AG08396 (cell line): Measurements from ENCODE around the gene SPEF2.
"Not testable (repeated sequence)": the region's sequence is repeated elsewhere in the genome, so short reads cannot be mapped to it uniquely, and the experiment has no call there.

Experiments
- DNase-seq: peaks from one replicate; pipeline ENCODE4 v3.0.0; 2012; ENCODE audit warnings: low spot score, mixed read lengths

The SPEF2 gene

DNA sequence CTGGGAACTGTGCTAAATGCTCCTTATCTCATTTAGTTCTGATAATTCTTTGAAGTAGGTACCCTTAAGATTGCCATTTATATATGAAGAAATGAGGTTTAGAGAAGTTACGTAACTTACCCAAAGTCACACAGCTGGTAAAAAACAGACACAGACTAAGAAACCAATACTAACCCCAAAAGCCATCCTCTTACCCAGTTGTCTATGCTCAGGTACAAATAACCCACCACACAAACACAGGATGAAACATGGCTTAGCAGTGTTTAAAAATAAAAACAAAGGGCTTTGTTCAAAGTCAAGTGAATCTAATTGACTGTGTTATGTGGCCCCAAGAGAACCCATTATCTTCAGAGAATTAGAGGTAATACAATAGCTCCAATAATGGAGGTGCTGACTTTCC is 202.0 kb downstream of the SPEF2 start:
- no peak for DNase-seq

- DNase-seq: no peak
These were observed 203.1 kb downstream of the SPEF2 start for GRCh38 chr5:35820735-35821134.

GRCh38 chr5:35821513-35821912 is 203.8 kb downstream of the SPEF2 start:
- no peak for DNase-seq

DNA sequence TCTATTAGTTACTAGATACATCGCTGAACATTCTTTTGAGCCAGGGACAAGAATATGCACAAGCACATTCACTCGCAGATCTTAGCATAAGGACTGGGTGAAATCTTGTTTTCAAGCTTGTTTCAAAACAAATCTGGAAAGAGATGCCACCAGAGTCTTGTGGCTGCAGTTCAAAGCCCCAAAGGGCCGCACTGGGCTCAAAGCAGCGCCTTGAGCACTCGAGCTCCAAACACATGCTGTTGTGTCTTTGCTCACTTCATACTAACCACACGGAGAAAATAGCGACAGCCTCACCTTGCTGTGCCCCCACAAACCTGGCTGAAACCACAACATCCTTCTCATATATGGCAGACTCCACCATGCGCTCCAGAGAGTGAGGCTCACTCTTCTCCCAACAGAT is 204.8 kb downstream of the SPEF2 start:
- DNase-seq: no peak

- DNase-seq: no peak
These were observed 205.9 kb downstream of the SPEF2 start for GRCh38 chr5:35823347-35824098.

DNA sequence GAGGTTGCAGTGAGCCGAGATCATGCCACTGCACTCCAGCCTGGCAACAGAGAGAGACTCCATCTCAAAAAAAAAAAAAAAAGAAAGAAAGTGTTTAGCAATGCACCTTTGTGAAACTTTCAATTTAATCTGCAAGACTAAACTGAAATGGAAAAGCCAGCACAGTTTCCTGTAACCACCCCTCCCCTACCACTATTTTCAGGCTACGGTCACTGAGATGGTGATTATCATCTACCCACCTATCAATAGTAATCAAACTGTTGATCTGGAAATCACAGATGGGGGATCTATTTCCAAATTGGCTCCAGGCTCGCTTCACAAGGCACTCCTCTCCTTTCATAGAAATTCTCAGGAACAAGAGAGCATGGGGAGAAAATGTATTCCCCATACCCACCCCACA is 208.4 kb downstream of the SPEF2 start:
- no peak for DNase-seq

- no peak for DNase-seq
These were observed 208.9 kb downstream of the SPEF2 start for GRCh38 chr5:35826554-35826953.

- no peak for DNase-seq
These were observed 210.5 kb downstream of the SPEF2 start for GRCh38 chr5:35828082-35828598.

- no peak for DNase-seq
These were observed 212.9 kb downstream of the SPEF2 start for GRCh38 chr5:35830587-35830986.

DNA sequence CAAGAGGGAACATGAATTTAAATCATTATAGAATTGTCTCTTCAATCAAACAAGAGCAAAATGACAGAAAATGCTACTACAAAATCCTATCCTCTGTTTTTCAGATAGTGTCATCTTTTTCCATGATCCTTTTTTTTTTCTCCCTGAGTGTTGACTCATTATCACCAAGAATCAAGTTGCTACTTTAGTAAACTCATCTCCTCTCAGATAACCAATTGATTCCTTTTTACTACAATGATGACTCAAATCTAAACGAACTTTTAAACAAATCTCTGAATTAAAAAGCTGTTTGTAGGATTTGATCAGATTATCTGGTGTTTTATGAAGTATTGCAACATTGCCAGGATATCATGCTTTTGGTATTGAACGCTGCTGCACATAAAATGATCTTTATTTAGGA is 215.1 kb downstream of the SPEF2 start:
- no peak for DNase-seq

DNA sequence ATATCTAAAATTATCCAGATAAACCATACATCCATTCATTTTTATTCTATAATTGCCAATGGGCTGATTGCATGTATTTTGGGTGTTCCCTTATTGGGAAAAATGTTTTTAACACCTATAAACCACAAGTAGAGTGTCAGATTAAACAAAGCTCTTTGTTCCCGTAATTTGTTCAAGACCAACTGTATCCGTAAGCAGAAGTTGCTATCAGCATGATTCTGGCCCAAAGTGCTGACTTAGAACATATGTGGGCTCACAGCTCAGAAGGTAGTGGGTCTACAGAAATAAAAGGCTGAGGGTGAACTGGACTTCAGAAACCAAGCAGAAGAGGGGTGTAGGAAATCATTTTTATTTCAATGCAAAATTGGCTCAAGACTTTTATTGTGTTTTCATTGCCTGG is 215.6 kb downstream of the SPEF2 start:
- no peak for DNase-seq

GRCh38 chr5:35835796-35836742 is 218.4 kb downstream of the SPEF2 start:
- no peak for DNase-seq

- no peak for DNase-seq
These were observed 220.8 kb downstream of the SPEF2 start for GRCh38 chr5:35838370-35839042.

GRCh38 chr5:35842856-35843255 is 225.2 kb downstream of the SPEF2 start:
- DNase-seq: no peak

- DNase-seq: not testable (repeated sequence)
These were observed 227.8 kb downstream of the SPEF2 start for GRCh38 chr5:35845508-35845907.

DNA sequence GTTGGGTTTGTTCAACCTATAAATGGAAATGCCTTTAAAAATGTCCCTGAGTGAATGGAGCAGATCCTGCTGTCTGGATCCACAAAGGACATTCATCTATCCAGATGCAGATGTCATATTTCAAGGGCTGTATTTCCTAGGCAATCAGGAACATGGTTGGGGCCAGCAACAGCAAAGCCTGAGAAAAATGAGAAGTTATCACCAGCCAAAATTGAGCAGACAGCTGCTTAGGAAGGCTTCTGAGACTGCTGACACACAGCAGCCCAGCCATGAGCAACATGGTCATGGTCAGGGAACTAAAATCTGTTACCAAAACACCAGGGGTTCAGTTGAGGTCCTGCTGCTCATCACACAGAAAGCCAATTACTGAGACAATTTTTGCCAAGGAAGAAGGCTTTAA is 229.8 kb downstream of the SPEF2 start:
- no peak for DNase-seq

- no peak for DNase-seq
These were observed 230.3 kb downstream of the SPEF2 start for GRCh38 chr5:35847961-35848360.

DNA sequence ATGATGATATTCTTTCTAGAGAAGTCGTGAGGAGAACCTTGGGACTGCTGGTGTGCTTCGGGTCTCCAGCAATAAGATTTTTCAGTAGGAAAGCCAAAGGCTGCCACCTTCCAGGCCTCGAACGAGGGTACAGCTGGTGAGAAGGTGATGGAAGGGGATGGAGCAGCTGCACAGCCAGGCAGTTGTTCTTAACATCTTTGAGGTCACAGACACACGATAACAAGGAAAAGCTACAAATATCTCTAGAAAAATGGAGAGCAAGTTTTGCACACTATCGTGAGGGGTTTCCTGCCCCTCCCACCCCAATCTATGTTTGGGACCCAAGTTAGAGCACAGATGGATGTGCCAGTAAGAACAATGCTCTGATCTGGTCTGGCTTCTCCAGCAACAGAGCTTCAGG is 232.2 kb downstream of the SPEF2 start:
- no peak for DNase-seq

- no peak for DNase-seq
These were observed 233.5 kb downstream of the SPEF2 start for GRCh38 chr5:35850967-35851680.

DNA sequence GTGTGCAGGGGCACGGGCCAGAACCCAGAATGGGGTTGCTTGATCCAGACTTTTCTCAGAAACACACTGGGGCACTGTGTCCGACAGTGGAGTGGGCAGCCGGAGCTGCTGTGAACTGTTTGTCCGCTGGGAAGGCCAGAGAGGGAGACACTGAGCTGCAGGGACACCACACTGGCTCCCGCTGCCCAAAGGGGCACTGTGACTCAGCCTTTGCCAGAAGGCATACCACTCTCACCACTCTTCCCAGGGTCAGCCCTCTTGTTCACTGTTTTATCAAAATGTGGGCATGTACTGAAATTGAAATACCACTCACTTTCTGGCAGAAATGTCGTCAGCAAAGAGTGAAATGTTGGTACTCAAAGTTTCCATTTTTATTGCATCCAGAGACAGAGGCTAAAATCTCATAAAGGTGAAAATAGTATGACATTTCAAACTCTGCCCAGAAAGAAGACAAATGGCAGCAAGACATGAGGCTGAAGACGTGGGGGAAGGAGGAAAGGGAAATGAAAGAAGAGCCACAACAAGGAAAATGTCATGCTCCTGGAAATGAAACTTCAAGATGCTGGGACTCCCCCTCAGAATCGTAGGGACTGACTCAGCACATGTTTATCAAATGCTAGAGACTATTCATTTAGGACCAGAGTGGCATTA is 234.5 kb downstream of the SPEF2 start:
- DNase-seq: no peak

DNA sequence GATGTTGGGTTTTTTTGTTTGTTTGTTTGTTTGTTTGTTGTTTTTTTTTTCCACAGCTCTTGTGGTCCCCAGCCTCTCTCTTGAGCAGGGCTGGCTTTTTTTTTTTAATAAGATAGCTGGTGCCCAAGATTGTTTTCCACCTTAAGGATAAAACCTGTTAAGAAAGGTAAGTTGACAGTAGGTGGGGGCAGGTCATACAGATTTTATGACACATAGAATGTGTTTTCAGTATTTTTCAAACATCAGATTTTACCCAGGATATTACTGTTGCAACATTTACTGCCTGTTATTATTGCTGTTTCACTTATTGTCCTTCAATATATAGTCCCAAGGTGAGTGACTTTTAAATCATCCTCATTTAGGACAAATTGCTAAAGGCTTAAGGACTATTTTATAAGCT is 235.1 kb downstream of the SPEF2 start:
- DNase-seq: no peak
